CD4-positive, alpha-beta memory T cell (primary cell): ENCODE measurements around the gene TM7SF3. TPM values are rescaled to one million over a fixed set of nuclear protein-coding genes. Genes with fewer than 3 reads are reported as not detected.
A peak's percentile ranks its signal among the peaks of the same experiment; 100 is the strongest.

Experiments used
- CTCF ChIA-PET: fragments of 350-600 bp; sonication (Branson Sonifier 250); formaldehyde crosslinking; loops from one replicate; lab custom pipeline; 2021; ENCODE audit warnings: inconsistent platforms; ENCODE audit not compliant: partially characterized antibody; lab: Charles Lee
- POLR2A ChIA-PET: fragments of 350-600 bp; sonication (Branson Sonifier 250); formaldehyde crosslinking; loops from one replicate; lab custom pipeline; 2021; ENCODE audit not compliant: partially characterized antibody; lab: Charles Lee
- DNase-seq, 5 donors: peaks; one replicate each; pipeline versions ENCODE4 v3.0.0 to v3.0.0-alpha.2; 2020 to 2022; ENCODE audit warnings: mixed read lengths in 1 of 5
- H3K27ac ChIP-seq: one replicate; pipeline ENCODE4 v1.7.0; 2013; ENCODE audit warnings: low read depth, low read length
- H3K27me3 ChIP-seq: 2 replicates; pipeline ENCODE4 v1.7.0; 2013; ENCODE audit warnings: mild to moderate bottlenecking, low read length, moderate library complexity; ENCODE audit not compliant: insufficient read depth
- H3K36me3 ChIP-seq: 2 replicates; pipeline ENCODE4 v1.7.0; 2013; ENCODE audit warnings: mild to moderate bottlenecking, low read length, moderate library complexity; ENCODE audit not compliant: insufficient read depth
- H3K4me1 ChIP-seq: 2 replicates; pipeline ENCODE4 v1.7.0; 2013; ENCODE audit warnings: mild to moderate bottlenecking, low read length, moderate library complexity; ENCODE audit not compliant: insufficient read depth
- H3K4me3 ChIP-seq, 2 donors: one replicate each; pipeline ENCODE4 v1.7.0; 2013; ENCODE audit warnings: low read length in 2 of 2, mild to moderate bottlenecking in 1 of 2
- H3K9me3 ChIP-seq, 2 donors: one replicate each; pipeline ENCODE4 v1.7.0; 2013; ENCODE audit warnings: low read length in 2 of 2, control low read depth in 1 of 2; ENCODE audit not compliant: control insufficient read depth in 1 of 2
- H3K27ac Mint-ChIP-seq, 7 donors: one replicate each; pipeline ENCODE4 v1.8.0; 2020 to 2021; ENCODE audit warnings: mixed read lengths in 7 of 7, mild to moderate bottlenecking in 6 of 7, inconsistent platforms in 3 of 7, moderate library complexity in 3 of 7
- H3K27me3 Mint-ChIP-seq, 2 donors: one replicate each; pipeline ENCODE4 v1.8.0; 2020 to 2021; ENCODE audit warnings: mixed read lengths in 2 of 2
- H3K36me3 Mint-ChIP-seq, 2 donors: one replicate each; pipeline ENCODE4 v1.8.0; 2020 to 2021; ENCODE audit warnings: mixed read lengths in 2 of 2, inconsistent platforms in 1 of 2, mild to moderate bottlenecking in 1 of 2
- H3K4me1 Mint-ChIP-seq, 4 donors: one replicate each; pipeline ENCODE4 v1.8.0; 2020 to 2021; ENCODE audit warnings: mixed read lengths in 4 of 4, mild to moderate bottlenecking in 1 of 4
- H3K4me3 Mint-ChIP-seq, 8 donors: one replicate each; pipeline ENCODE4 v1.8.0; 2020 to 2021; ENCODE audit warnings: mixed read lengths in 8 of 8, mild to moderate bottlenecking in 7 of 8, moderate library complexity in 6 of 8, inconsistent platforms in 3 of 8
- H3K9me3 Mint-ChIP-seq, 8 donors: one replicate each; pipeline ENCODE4 v1.8.0; 2020 to 2021; ENCODE audit warnings: mixed read lengths in 8 of 8, mild to moderate bottlenecking in 5 of 8, inconsistent platforms in 3 of 8, moderate library complexity in 1 of 8
- intact Hi-C: fragments of 100-400 bp; cut with micrococcal nuclease; formaldehyde crosslinking; loops from one replicate; pipeline ENCODE4 v1.15.1; 2023
- polyA plus RNA-seq, 2 donors: library from polyadenylated mRNA; unstranded; fragments of 300-500 nt; fragmentation: Illumina TruSeq; gene quantifications; one replicate each; pipeline ENCODE4 v1.2.3, GENCODE V29; 2021
- total RNA-seq, 2 experiments: library from RNA; stranded (reverse); gene quantifications; one replicate each; pipeline ENCODE4 v1.2.3, GENCODE V29; 2021

TM7SF3 gene
- total and polyA plus RNA-seq, 4 experiments from 2014 or later, result 27.7 to 61.6 (median 37.9) TPM

GRCh38 chr12:26988703-26989102, 25.5 kb downstream of the TM7SF3 start:
- Mint-ChIP-seq H3K9me3 (peaks cover 0 to 5% (median 0%) of the 10 kb centered on the region in 8 donors), H3K4me3 (no peak overlapping the region), H3K4me1 (peaks cover 7 to 22% (median 16%) of the 10 kb centered on the region in 4 donors), H3K27ac (peak overlapping the region in 1 of 7 donors; percentile 48), H3K36me3 (peaks cover 49 to 62% of the 10 kb centered on the region in 2 donors), H3K27me3 (no peaks in the 10 kb centered on the region)
- H3K4me1 ChIP-seq, result no peaks in the 10 kb centered on the region
- H3K27me3 ChIP-seq, result no peaks in the 10 kb centered on the region
- intact Hi-C loops, result no loop called here
- H3K9me3 ChIP-seq, result no peaks in the 10 kb centered on the region
- H3K27ac ChIP-seq, result no peak overlapping the region
- no peak overlapping the region for H3K4me3 ChIP-seq
- ChIA-PET CTCF (interaction anchor here (1.9 kb wide), 1 partner anchor 10 kb away, joined by 7 read pairs; no protein-coding TSS in a partner anchor), POLR2A (no interaction called here)
- no peak for DNase-seq
- H3K36me3 ChIP-seq, result peaks cover 23% of the 10 kb centered on the region

GRCh38 chr12:26987634-26988424, 26.4 kb downstream of the TM7SF3 start:
- no peak overlapping the region for H3K27ac Mint-ChIP-seq
- Histone ChIP-seq H3K4me1 (no peaks in the 10 kb centered on the region), H3K27me3 (no peaks in the 10 kb centered on the region), H3K9me3 (no peaks in the 10 kb centered on the region), H3K36me3 (peaks cover 17% of the 10 kb centered on the region), H3K4me3 (no peak overlapping the region), H3K27ac (no peak overlapping the region)
- intact Hi-C loops, result no loop called here
- H3K4me1 Mint-ChIP-seq, result peaks cover 8 to 23% (median 17%) of the 10 kb centered on the region in 4 donors
- no peaks in the 10 kb centered on the region for H3K27me3 Mint-ChIP-seq
- CTCF ChIA-PET, result interaction anchor here (1.9 kb wide), 1 partner anchor 9 kb away, joined by 7 read pairs; no protein-coding TSS in a partner anchor
- DNase-seq, result no peak
- no peak overlapping the region for H3K4me3 Mint-ChIP-seq
- POLR2A ChIA-PET, result no interaction called here
- H3K9me3 Mint-ChIP-seq, result peaks cover 0 to 5% (median 0%) of the 10 kb centered on the region in 8 donors
- peaks cover 52 to 56% of the 10 kb centered on the region in 2 donors for H3K36me3 Mint-ChIP-seq

DNA sequence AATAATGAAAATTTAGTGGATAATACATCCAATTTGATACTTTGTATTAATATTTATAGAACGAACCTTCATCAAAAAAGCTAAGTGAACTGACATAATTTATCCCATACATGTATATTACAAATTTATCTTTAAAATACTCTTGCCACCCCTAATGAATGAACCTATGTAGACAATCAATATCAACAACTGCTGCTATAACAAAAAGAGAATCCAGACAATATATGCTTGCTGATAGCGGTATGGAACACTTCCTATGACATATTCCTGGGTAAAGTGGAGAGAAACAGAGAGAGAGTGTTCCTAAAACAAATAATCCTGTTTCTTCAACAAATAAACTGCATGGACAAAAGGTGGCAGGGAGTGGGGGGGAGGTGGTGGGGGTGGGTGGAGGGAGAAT, 31.3 kb downstream of the TM7SF3 start:
- Mint-ChIP-seq H3K27me3 (no peaks in the 10 kb centered on the region), H3K27ac (peak overlapping the region in 1 of 7 donors; percentile 13), H3K4me1 (peaks cover 8 to 23% (median 16%) of the 10 kb centered on the region in 4 donors), H3K4me3 (no peak overlapping the region), H3K36me3 (peaks cover 53 to 61% of the 10 kb centered on the region in 2 donors), H3K9me3 (peaks cover 0 to 5% (median 0%) of the 10 kb centered on the region in 8 donors)
- ChIA-PET POLR2A (no interaction called here), CTCF (interaction anchor here (1.1 kb wide), 1 partner anchor 11 kb away, joined by 4 read pairs; no protein-coding TSS in a partner anchor)
- intact Hi-C loops, result no loop called here
- Histone ChIP-seq H3K36me3 (peaks cover 13% of the 10 kb centered on the region), H3K4me1 (no peaks in the 10 kb centered on the region), H3K27ac (no peak overlapping the region), H3K4me3 (no peak overlapping the region), H3K9me3 (no peaks in the 10 kb centered on the region), H3K27me3 (no peaks in the 10 kb centered on the region)
- DNase-seq, result no peak

DNA sequence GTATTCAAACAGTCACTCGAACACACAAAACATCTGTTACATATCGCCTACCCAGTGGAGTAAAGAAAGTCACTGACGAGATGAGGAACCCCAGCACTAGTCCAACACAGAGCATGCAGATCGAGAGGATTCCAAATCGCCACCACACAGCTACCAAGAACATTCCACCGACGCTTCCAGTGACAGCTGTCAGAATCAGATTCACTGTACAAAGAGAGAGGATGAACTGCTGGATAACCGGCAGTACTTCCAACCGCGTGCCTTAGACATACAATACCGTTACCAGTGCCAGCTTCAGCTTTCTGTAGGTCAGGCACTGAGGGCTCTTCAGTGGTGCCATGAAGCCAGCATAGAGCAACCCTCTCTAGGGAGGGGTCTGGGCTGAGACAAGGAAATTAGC, 34.5 kb downstream of the TM7SF3 start:
- Mint-ChIP-seq H3K9me3 (no peaks in the 10 kb centered on the region), H3K36me3 (peaks cover 44 to 62% of the 10 kb centered on the region in 2 donors), H3K27ac (peak overlapping the region in 3 of 7 donors; percentile 14 to 43 (median 35)), H3K27me3 (no peaks in the 10 kb centered on the region), H3K4me1 (peaks cover 7 to 11% (median 9%) of the 10 kb centered on the region in 4 donors), H3K4me3 (no peak overlapping the region)
- no peaks in the 10 kb centered on the region for H3K4me1 ChIP-seq
- ChIA-PET CTCF (interaction anchor here (1.0 to 2.2 kb wide), 2 partner anchors 9 to 327 kb away, joined by 3 to 7 read pairs; no protein-coding TSS in a partner anchor), POLR2A (no interaction called here)
- no peaks in the 10 kb centered on the region for H3K27me3 ChIP-seq
- no peaks in the 10 kb centered on the region for H3K9me3 ChIP-seq
- DNase-seq, result no peak
- H3K27ac ChIP-seq, result no peak overlapping the region
- H3K36me3 ChIP-seq, result peaks cover 17% of the 10 kb centered on the region
- no peak overlapping the region for H3K4me3 ChIP-seq
- intact Hi-C loops, result no loop called here

DNA sequence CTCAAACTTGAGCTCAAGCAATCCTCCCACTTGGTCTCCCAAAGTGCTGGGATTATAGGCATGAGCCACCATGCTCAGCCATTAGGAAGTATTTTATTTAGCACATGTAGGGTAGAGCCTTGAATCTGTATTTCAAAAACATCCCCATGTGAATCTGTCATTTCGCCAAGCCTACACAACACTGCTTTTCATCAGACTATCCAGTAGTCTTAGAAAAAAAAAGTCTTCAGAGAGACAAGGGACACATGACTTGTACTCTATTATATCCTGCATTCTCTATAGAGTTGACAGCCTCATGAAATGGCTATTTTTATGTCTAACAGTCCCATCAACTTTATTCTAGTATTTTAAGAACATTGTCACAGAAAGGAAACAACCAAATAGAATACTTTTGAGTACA, 35.4 kb downstream of the TM7SF3 start:
- ChIA-PET POLR2A (no interaction called here), CTCF (interaction anchor here (0.7 to 2.2 kb wide), 2 partner anchors 10 to 15 kb away, joined by 4 to 7 read pairs; no protein-coding TSS in a partner anchor)
- Mint-ChIP-seq H3K4me3 (no peak overlapping the region), H3K36me3 (peaks cover 47 to 64% of the 10 kb centered on the region in 2 donors), H3K4me1 (peaks cover 2 to 6% (median 2%) of the 10 kb centered on the region in 4 donors), H3K27me3 (no peaks in the 10 kb centered on the region), H3K27ac (no peak overlapping the region), H3K9me3 (no peaks in the 10 kb centered on the region)
- Histone ChIP-seq H3K4me1 (no peaks in the 10 kb centered on the region), H3K36me3 (peaks cover 17% of the 10 kb centered on the region), H3K9me3 (no peaks in the 10 kb centered on the region), H3K4me3 (no peak overlapping the region), H3K27me3 (no peaks in the 10 kb centered on the region), H3K27ac (no peak overlapping the region)
- intact Hi-C loops, result no loop called here
- no peak for DNase-seq

GRCh38 chr12:26976687-26977086, 37.5 kb downstream of the TM7SF3 start:
- peaks cover 10% of the 10 kb centered on the region for H3K36me3 ChIP-seq
- Mint-ChIP-seq H3K4me3 (no peak overlapping the region), H3K27me3 (no peaks in the 10 kb centered on the region), H3K36me3 (peaks cover 38 to 55% of the 10 kb centered on the region in 2 donors), H3K4me1 (peaks cover 3 to 9% (median 6%) of the 10 kb centered on the region in 4 donors), H3K9me3 (no peaks in the 10 kb centered on the region), H3K27ac (peak overlapping the region in 6 of 7 donors; percentile 0 to 54 (median 16))
- no peaks in the 10 kb centered on the region for H3K9me3 ChIP-seq
- intact Hi-C loops, result no loop called here
- no peak overlapping the region for H3K27ac ChIP-seq
- H3K27me3 ChIP-seq, result no peaks in the 10 kb centered on the region
- peaks cover 8% of the 10 kb centered on the region for H3K4me1 ChIP-seq
- H3K4me3 ChIP-seq, result no peak overlapping the region
- ChIA-PET CTCF (interaction anchor here (1.6 kb wide), 1 partner anchor 91 kb away, joined by 4 read pairs; no protein-coding TSS in a partner anchor), POLR2A (interaction anchor here (1.0 to 1.2 kb wide), 2 partner anchors 37 to 39 kb away, joined by 3 to 4 read pairs; partner anchors contain the start of gene TM7SF3)
- no peak for DNase-seq

- ChIA-PET POLR2A (interaction anchor here (0.9 to 1.6 kb wide), 4 partner anchors 8 to 42 kb away, joined by 3 to 6 read pairs (median 4); partner anchors contain the start of genes FGFR1OP2 and TM7SF3), CTCF (interaction anchor here (0.7 to 1.6 kb wide), 5 partner anchors 11 to 87 kb away, joined by 3 to 5 read pairs (median 3); partner anchors contain the start of gene TM7SF3)
- intact Hi-C loops, result loop anchor here (1.0 to 5.0 kb wide), 2 partner anchors 34 to 40 kb away; partner anchors contain the start of genes FGFR1OP2 and TM7SF3
- H3K27me3 Mint-ChIP-seq, result no peaks in the 10 kb centered on the region
- peaks cover 5% of the 10 kb centered on the region for H3K36me3 ChIP-seq
- no peaks in the 10 kb centered on the region for H3K9me3 ChIP-seq
- peak; percentile 58 to 89 (median 68) for DNase-seq
- H3K27ac Mint-ChIP-seq, result peak overlapping the region; percentile 60 to 90 (median 74)
- no peaks in the 10 kb centered on the region for H3K27me3 ChIP-seq
- H3K4me3 Mint-ChIP-seq, result peak overlapping the region in 5 of 8 donors; percentile 41 to 68 (median 58)
- peak overlapping the region; percentile 43 for H3K27ac ChIP-seq
- H3K36me3 Mint-ChIP-seq, result peaks cover 43 to 52% of the 10 kb centered on the region in 2 donors
- H3K4me3 ChIP-seq, result no peak overlapping the region
- no peaks in the 10 kb centered on the region for H3K9me3 Mint-ChIP-seq
- peaks cover 24% of the 10 kb centered on the region for H3K4me1 ChIP-seq
- peaks cover 16 to 28% (median 21%) of the 10 kb centered on the region in 4 donors for H3K4me1 Mint-ChIP-seq
Observed at GRCh38 chr12:26971963-26972362, 42.2 kb downstream of the TM7SF3 start.
